Measurements from ENCODE around the gene DMC1.

DNA sequence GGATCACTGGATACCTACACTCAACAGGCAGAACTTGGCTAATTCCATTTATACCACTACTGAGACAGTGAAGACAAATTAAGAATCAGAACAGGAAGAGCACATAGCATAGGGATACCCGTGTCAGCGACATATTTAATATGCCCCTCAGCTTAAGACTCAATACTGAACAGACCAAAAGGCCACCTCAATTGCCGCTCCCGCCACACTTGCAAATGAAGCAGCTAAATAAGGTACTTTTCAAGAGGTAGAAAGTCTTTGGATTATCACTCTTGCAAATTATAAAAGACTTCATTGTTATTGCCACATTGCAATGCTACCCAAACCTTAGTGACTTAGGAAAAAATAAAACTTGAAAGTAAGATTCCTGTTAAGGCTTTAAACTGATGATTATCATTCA lies 67.0 kb downstream of the DMC1 start:
- TF ChIP-seq, protein P1, sequence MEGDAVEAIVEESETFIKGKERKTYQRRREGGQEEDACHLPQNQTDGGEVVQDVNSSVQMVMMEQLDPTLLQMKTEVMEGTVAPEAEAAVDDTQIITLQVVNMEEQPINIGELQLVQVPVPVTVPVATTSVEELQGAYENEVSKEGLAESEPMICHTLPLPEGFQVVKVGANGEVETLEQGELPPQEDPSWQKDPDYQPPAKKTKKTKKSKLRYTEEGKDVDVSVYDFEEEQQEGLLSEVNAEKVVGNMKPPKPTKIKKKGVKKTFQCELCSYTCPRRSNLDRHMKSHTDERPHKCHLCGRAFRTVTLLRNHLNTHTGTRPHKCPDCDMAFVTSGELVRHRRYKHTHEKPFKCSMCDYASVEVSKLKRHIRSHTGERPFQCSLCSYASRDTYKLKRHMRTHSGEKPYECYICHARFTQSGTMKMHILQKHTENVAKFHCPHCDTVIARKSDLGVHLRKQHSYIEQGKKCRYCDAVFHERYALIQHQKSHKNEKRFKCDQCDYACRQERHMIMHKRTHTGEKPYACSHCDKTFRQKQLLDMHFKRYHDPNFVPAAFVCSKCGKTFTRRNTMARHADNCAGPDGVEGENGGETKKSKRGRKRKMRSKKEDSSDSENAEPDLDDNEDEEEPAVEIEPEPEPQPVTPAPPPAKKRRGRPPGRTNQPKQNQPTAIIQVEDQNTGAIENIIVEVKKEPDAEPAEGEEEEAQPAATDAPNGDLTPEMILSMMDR (IDR thresholded peaks at IDR 0.05): no peak
- no peak for TF ChIP-seq POLR2AphosphoS5 (IDR thresholded peaks at IDR 0.05; ENCODE audit: low read depth, low read length)
- no peak for TF ChIP-seq TCF7L2 (IDR thresholded peaks at IDR 0.05; ENCODE audit: low read depth, low read length)
- TF ChIP-seq SIN3A (IDR thresholded peaks at IDR 0.05; ENCODE audit: borderline replicate concordance, insufficient read depth, low read depth, low read length): no peak
- TF ChIP-seq, protein P2, sequence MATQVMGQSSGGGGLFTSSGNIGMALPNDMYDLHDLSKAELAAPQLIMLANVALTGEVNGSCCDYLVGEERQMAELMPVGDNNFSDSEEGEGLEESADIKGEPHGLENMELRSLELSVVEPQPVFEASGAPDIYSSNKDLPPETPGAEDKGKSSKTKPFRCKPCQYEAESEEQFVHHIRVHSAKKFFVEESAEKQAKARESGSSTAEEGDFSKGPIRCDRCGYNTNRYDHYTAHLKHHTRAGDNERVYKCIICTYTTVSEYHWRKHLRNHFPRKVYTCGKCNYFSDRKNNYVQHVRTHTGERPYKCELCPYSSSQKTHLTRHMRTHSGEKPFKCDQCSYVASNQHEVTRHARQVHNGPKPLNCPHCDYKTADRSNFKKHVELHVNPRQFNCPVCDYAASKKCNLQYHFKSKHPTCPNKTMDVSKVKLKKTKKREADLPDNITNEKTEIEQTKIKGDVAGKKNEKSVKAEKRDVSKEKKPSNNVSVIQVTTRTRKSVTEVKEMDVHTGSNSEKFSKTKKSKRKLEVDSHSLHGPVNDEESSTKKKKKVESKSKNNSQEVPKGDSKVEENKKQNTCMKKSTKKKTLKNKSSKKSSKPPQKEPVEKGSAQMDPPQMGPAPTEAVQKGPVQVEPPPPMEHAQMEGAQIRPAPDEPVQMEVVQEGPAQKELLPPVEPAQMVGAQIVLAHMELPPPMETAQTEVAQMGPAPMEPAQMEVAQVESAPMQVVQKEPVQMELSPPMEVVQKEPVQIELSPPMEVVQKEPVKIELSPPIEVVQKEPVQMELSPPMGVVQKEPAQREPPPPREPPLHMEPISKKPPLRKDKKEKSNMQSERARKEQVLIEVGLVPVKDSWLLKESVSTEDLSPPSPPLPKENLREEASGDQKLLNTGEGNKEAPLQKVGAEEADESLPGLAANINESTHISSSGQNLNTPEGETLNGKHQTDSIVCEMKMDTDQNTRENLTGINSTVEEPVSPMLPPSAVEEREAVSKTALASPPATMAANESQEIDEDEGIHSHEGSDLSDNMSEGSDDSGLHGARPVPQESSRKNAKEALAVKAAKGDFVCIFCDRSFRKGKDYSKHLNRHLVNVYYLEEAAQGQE (IDR thresholded peaks at IDR 0.05; ENCODE audit: insufficient read depth in 1 of 2, low read depth in 2 of 2, low read length in 1 of 2): no peak
